Measurements from ENCODE around the gene CCDC50. TPM values are rescaled to one million over a fixed set of nuclear protein-coding genes. Genes with fewer than 3 reads are reported as not detected.

CCDC50 gene
- total and polyA plus RNA-seq, 2 experiments from 2014 or later: 31.6 to 49.6 TPM

DNA sequence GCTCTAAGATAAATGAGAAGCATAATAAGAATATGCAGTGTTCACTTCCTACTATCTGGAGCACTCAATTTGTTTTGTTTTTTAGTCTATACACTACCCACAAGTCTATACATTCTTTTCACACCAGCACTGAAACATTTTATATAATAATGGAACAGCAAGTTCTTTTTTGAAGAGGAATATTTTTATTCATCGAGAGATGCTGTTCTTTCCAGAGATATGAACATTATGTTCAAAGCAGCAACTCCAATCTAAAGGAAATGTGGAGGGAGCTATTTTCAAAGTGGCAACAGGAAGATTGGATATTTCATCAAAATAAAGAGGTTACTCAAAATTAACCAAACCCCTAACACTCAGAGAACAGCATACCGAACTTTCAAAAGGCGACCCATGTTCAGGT, 115.4 kb downstream of the CCDC50 start:
- H3K27ac ChIP-seq: no peak overlapping the region
- H3K4me3 ChIP-seq: no peak overlapping the region
- no peak overlapping the region for H2AFZ ChIP-seq
- no peaks in the 10 kb centered on the region for H4K20me1 ChIP-seq (ENCODE audit: insufficient read depth, poor library complexity, severe bottlenecking)
- WGBS (ENCODE audit: low lambda C conversion rate, missing lambda C conversion rate): 92% methylated on average over 3 of the region's 3 CpGs
- no peak for DNase-seq (ENCODE audit: low spot score)
- TF ChIP-seq EZH2phosphoT487 (IDR thresholded peaks at IDR 0.05; ENCODE audit: low read depth, severe bottlenecking, unreplicated experiment) (no peak), EZH2 (IDR thresholded peaks at IDR 0.05; ENCODE audit: borderline replicate concordance) (no peak)
- TF ChIP-seq, protein P1, sequence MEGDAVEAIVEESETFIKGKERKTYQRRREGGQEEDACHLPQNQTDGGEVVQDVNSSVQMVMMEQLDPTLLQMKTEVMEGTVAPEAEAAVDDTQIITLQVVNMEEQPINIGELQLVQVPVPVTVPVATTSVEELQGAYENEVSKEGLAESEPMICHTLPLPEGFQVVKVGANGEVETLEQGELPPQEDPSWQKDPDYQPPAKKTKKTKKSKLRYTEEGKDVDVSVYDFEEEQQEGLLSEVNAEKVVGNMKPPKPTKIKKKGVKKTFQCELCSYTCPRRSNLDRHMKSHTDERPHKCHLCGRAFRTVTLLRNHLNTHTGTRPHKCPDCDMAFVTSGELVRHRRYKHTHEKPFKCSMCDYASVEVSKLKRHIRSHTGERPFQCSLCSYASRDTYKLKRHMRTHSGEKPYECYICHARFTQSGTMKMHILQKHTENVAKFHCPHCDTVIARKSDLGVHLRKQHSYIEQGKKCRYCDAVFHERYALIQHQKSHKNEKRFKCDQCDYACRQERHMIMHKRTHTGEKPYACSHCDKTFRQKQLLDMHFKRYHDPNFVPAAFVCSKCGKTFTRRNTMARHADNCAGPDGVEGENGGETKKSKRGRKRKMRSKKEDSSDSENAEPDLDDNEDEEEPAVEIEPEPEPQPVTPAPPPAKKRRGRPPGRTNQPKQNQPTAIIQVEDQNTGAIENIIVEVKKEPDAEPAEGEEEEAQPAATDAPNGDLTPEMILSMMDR (IDR thresholded peaks at IDR 0.05; ENCODE audit: poor library complexity): no peak
- H3K27me3 ChIP-seq: no peaks in the 10 kb centered on the region
- no peaks in the 10 kb centered on the region for H3K9me3 ChIP-seq (ENCODE audit: low read depth)
- no peaks in the 10 kb centered on the region for H3K79me2 ChIP-seq
- H3K36me3 ChIP-seq (replicated peaks; ENCODE audit: insufficient read depth, low read depth): no peaks in the 10 kb centered on the region
- no peak overlapping the region for H3K4me2 ChIP-seq
- no peaks in the 10 kb centered on the region for H3K4me1 ChIP-seq (ENCODE audit: insufficient read depth)
- H3K9me2 ChIP-seq (replicated peaks; ENCODE audit: insufficient read depth): no peaks in the 10 kb centered on the region

Other genes starting within 250 kb of the CCDC50 start
- gene OSTN, start 130.2 kb upstream of the CCDC50 start, total RNA-seq: 11.3 and 17.4 TPM in 2 replicates
- 1.4 and 6.6 TPM in 2 replicates for gene OSTN, start 130.2 kb upstream of the CCDC50 start, polyA plus RNA-seq
- 0.07 TPM in 1 of 2 replicates, not detected in the other for gene UTS2B, start 1.1 kb downstream of the CCDC50 start, total RNA-seq
- 0.19 and 0.29 TPM in 2 replicates for gene UTS2B, start 1.1 kb downstream of the CCDC50 start, polyA plus RNA-seq
- gene PYDC2, start 131.8 kb downstream of the CCDC50 start, total RNA-seq: not detected in 2 replicates
- gene PYDC2, start 131.8 kb downstream of the CCDC50 start, polyA plus RNA-seq: not detected in 2 replicates

Measured in hepatocyte (in vitro differentiated cells).